GM12878 (cell line): ENCODE data around the gene CSTB.

ENCODE experiments used
- CREM ChIP-seq: IDR thresholded peaks from 2 replicates; pipeline ENCODE4 v1.6.1; 2014; ENCODE audit warnings: antibody characterized with exemption, low read depth
- EZH2 ChIP-seq: IDR thresholded peaks from 2 replicates; pipeline ENCODE4 v1.6.1; 2012; ENCODE audit warnings: low read depth, mild to moderate bottlenecking, control low read depth, inconsistent platforms, low read length, borderline replicate concordance; ENCODE audit not compliant: control insufficient read depth
- NFIC ChIP-seq: IDR thresholded peaks from 2 replicates; pipeline ENCODE4 v1.6.1; 2012; ENCODE audit warnings: low read depth, mild to moderate bottlenecking, inconsistent platforms, low read length, moderate library complexity
- PRDM15 ChIP-seq: fragments of 450-650 bp; formaldehyde crosslinking; IDR thresholded peaks from 2 replicates; pipeline ENCODE4 v1.4.0; 2020; ENCODE audit warnings: mild to moderate bottlenecking, moderate library complexity
- RFX5 ChIP-seq: IDR thresholded peaks from 2 replicates; pipeline ENCODE4 v1.6.1; 2011; ENCODE audit warnings: low read depth, low read length, improper control_type of control experiment
- SIX5 ChIP-seq: IDR thresholded peaks from 2 replicates; pipeline ENCODE4 v1.6.1; 2011; ENCODE audit warnings: mild to moderate bottlenecking, low read depth, low read length, moderate library complexity; ENCODE audit not compliant: severe bottlenecking
- SMAD5 ChIP-seq: IDR thresholded peaks from 2 replicates; pipeline ENCODE4 v1.6.1; 2016; ENCODE audit warnings: antibody characterized with exemption, low read depth
- YBX1 ChIP-seq: fragments of 450-650 bp; IDR thresholded peaks from 2 replicates; pipeline ENCODE4 v1.6.1; 2016; ENCODE audit warnings: antibody characterized with exemption
- ZZZ3 ChIP-seq: IDR thresholded peaks from 2 replicates; pipeline ENCODE4 v1.6.1; 2011; ENCODE audit warnings: low read depth; ENCODE audit not compliant: control insufficient read depth, insufficient read length
- TF ChIP-seq, protein P1 (sequence below): IDR thresholded peaks from 2 replicates; pipeline ENCODE4 v1.6.1; 2012; ENCODE audit warnings: low read length, inconsistent platforms
- TF ChIP-seq, protein P2 (sequence below), 3 experiments: IDR thresholded peaks in 2 of 3; conservative IDR thresholded peaks in 1 of 3; 2 replicates each; pipeline ENCODE4 v1.5.1; 2011; ENCODE audit warnings: low read depth in 3 of 3, low read length in 3 of 3, mild to moderate bottlenecking in 3 of 3, control low read depth in 2 of 3, moderate library complexity in 2 of 3, inconsistent platforms in 1 of 3, mixed read lengths in 1 of 3; ENCODE audit not compliant: control insufficient read depth in 2 of 3, insufficient read depth in 1 of 3; ENCODE audit errors: extremely low read depth in 1 of 3

GRCh38 chr21:43768868-43769167, 7.3 kb downstream of the CSTB start:
- TF ChIP-seq EZH2 = no peak
- TF ChIP-seq, protein P1, sequence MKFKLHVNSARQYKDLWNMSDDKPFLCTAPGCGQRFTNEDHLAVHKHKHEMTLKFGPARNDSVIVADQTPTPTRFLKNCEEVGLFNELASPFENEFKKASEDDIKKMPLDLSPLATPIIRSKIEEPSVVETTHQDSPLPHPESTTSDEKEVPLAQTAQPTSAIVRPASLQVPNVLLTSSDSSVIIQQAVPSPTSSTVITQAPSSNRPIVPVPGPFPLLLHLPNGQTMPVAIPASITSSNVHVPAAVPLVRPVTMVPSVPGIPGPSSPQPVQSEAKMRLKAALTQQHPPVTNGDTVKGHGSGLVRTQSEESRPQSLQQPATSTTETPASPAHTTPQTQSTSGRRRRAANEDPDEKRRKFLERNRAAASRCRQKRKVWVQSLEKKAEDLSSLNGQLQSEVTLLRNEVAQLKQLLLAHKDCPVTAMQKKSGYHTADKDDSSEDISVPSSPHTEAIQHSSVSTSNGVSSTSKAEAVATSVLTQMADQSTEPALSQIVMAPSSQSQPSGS = no peak
- TF ChIP-seq, protein P2, sequence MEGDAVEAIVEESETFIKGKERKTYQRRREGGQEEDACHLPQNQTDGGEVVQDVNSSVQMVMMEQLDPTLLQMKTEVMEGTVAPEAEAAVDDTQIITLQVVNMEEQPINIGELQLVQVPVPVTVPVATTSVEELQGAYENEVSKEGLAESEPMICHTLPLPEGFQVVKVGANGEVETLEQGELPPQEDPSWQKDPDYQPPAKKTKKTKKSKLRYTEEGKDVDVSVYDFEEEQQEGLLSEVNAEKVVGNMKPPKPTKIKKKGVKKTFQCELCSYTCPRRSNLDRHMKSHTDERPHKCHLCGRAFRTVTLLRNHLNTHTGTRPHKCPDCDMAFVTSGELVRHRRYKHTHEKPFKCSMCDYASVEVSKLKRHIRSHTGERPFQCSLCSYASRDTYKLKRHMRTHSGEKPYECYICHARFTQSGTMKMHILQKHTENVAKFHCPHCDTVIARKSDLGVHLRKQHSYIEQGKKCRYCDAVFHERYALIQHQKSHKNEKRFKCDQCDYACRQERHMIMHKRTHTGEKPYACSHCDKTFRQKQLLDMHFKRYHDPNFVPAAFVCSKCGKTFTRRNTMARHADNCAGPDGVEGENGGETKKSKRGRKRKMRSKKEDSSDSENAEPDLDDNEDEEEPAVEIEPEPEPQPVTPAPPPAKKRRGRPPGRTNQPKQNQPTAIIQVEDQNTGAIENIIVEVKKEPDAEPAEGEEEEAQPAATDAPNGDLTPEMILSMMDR (IDR thresholded peaks at IDR 0.05 in 2 of 3, conservative IDR thresholded peaks at IDR 0.05 in 1 of 3; ENCODE audit: control insufficient read depth in 2 of 3, extremely low read depth in 1 of 3, insufficient read depth in 1 of 3, low read depth in 3 of 3, low read length in 3 of 3) = no peak
- TF ChIP-seq NFIC = no peak
- no peak for TF ChIP-seq PRDM15 (CRISPR knock-in tag)
- no peak for TF ChIP-seq SMAD5
- TF ChIP-seq ZZZ3 = no peak
- no peak for TF ChIP-seq CREM
- TF ChIP-seq YBX1 = no peak
- no peak for TF ChIP-seq SIX5
- no peak for TF ChIP-seq RFX5
